Stimulated activated CD8-positive, alpha-beta memory T cell treated with anti-CD3 and anti-CD28 coated beads, Interleukin-12 subunit alpha, Interleukin-12 subunit beta, amount 100 ng/mL, for 4 hours (primary cell): ENCODE data around the gene MRPL14.

Source experiments
- DNase-seq: peaks from one replicate; pipeline ENCODE4 v3.0.0-alpha.2; 2020; ENCODE audit warnings: low read depth

The MRPL14 gene

DNA sequence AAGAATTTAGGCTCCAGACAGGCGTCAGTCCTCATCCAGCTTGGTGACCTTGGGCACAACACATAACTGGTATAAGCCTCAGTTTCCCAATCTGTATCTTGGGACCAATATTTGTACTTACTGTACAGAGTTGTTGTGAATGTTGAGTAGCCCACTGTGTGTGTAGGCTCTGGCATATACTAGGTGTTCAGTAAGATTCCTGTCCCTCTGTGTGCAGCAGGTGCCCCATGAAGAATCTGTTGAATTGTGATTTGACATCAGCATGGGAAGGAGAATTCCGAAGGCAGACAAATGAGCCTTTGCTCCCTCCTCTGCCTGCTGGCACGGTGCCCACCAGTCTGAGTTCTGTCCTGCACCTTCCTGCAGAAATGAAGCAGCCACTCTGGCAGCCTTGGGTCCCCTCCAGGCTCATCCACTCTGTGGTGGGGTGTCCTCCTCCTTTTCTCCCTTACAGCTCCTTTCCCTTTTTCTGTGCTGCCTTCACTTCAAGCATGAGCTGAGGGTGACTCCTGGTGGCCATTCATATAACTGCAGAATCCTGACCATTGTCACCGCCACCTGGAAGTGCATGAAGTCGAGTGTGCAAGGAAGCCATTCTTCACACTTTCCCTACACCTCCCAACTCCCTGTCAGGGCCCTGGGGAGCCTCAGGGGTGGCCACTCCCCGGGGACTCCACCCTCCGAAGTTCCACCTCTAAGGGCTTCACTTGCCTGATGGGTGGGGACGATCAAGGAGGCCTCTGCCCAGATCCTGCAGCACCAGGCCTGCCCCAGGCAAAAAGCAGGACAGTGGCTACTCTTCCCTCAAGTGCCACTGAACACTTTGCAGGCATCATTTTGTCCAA lies 48.2 kb downstream of the MRPL14 start:
- DNase-seq = peak; percentile 35

GRCh38 chr6:44078219-44078826 lies 48.9 kb downstream of the MRPL14 start:
- no peak for DNase-seq

DNA sequence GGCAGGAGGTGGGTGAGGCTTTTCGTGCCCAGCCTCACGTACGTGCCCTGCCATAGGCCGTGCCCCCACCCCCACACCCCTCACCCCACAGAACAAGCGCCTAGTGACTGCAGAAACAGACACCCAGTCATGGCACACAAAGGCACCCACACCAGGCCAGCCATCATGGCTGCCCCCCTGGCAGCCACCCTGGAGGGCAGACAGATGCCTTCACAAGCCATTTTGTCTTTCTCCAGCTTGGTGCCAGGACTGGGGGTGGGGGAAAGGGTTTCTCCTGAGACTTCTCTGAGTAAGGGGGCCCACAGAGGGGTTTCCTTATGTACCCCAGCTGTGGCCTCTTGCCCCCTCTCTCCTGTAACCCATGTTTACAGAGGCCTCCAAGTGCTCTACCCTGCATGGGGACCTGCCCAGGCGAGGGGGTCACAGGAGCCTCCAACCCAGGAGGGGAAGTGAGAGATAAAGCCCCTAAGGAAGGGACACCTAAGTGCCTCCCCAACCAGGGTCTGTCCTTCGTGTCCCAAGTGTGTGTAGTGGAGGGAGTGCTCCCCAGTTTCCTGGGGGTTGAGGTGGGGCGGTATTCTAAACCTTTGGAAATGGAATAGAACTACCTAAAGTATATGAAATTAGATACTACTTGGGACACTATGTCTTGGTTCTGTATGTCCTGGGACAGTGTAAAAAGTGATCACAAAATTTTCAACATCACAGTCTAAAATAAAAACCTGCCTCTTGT lies 49.9 kb downstream of the MRPL14 start:
- no peak for DNase-seq

DNA sequence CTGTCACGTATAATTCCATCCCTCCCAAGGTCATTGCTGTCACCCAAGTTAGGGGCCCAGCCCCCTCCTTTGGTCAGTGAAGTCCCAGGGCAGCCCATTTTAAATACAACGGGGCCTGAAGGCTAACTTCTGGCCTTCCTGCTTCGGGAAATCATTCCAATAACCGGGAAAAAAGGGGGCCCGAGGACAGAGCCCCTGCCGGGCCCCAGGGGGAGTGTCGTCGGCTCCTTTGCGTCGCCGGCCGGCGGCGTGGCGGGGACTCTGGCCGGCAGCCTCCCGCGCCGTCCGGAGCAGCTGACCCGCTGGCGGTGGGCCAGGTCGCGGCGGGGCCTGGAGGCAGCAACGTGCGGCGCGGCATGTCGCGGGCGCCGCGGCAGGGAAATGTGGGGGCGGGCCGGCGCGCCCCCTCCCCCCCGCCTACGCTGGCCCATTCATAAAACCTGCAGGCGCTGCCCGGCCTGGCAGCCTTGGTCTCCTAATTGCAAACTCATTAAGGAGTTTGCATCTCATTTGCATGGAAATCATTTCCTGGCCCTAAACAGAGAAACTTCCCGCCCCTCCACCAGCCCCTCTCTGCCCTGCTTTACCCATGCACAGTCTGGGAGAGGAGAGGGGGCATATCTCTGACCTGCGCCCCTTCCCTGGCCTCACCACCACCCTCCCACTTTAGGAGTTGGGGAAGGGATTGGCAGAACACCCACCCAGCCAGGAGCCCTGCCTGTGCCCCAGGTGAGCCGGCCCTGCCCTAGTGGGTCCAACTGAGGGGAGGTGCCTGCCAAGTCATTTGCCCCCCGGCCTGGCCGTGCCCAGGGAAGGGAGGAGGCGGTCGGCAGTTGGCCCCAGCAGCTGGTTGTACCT lies 50.7 kb downstream of the MRPL14 start:
- DNase-seq = no peak

DNA sequence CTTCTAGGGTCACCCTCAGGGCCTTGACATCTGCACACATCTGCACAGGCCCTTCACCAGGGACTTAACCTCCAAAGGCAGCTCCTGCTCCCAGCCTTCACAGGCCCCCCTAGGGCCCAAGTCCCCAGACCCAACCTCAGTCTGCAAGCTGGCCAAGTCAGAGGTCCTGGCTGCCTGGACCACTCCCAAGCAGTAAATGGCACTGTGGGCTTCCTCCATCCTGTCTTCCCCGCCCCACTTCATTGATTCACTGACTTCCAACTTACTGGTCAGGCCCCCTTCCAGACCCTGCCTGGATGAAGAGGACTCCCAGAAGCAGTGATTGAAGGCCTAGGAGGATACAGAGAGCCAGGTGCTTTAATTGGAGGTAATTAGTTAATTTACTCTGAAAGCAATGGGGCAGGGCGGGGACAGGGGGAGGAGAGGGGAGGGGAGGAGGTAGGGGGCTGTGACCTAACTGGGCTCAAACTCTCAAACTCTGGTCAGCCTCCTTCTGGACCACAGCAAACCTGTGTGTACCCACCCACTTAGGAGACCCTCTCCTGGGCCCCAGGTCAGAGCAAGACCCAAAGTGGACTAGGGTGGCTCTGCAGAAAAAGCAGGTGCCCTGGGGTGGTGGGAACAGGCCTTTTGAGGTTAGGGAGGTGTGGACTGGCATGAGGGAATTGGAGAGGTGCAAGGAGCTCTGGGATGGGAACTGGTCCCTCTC lies 51.5 kb downstream of the MRPL14 start:
- DNase-seq = no peak

DNA sequence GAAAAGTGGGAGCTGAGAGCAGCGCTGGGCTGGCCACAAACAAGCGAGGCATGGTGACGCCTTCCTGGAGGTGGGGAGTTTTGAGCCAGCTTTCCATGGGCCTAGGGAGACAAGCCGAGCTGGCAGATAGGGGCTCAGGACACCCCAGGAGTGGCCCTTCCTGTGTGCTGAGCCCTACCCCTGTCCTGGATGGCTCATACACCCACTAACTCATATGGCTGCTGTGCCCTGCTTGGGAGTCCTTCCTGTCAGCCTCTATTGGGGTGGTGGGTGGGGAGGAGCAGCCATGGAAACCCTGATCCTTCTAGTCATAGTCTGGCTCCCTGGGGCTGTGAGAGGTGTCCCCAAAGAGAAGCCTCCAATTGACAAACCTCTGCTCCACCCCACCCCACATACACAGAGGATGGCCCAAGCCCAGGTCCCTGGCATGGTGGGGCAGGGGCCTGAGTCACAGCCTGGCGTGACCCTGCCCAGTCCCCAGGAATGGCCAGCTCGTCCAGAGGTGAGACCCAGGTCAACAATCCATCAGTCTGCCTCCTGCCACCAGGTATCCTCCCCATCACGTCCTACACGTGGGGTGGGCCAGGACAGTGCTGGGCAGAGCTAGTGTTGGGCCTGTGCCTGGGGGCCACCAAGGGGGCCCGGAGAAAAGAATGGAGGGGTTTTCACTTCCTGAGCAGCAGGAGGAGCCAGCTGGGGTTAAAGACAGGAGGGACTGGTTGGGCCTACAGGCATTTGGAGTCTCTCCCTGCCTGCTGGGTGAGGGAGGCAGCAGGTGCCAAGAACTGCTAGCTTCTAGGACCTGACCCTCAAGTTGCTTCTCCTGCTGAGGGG lies 52.2 kb downstream of the MRPL14 start:
- DNase-seq = no peak

DNA sequence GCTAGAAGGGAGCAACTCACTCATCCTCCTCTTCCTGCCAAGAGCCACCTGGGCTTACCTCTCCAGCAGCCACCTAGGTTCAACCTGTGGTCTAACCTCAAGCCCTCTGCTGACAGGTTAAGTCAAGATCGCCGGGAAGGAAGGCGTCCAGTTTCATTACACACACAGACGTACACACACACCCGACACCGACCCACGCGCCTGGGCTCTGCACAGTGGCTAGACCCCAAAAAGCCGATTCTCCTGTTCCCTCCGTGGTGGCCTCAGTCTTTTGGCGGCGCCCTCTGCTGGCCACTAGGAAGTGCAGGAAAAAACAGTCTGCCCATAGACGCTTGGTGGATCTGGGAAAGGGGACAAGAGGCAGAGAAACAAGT lies 52.8 kb downstream of the MRPL14 start:
- DNase-seq = peak; percentile 48

DNA sequence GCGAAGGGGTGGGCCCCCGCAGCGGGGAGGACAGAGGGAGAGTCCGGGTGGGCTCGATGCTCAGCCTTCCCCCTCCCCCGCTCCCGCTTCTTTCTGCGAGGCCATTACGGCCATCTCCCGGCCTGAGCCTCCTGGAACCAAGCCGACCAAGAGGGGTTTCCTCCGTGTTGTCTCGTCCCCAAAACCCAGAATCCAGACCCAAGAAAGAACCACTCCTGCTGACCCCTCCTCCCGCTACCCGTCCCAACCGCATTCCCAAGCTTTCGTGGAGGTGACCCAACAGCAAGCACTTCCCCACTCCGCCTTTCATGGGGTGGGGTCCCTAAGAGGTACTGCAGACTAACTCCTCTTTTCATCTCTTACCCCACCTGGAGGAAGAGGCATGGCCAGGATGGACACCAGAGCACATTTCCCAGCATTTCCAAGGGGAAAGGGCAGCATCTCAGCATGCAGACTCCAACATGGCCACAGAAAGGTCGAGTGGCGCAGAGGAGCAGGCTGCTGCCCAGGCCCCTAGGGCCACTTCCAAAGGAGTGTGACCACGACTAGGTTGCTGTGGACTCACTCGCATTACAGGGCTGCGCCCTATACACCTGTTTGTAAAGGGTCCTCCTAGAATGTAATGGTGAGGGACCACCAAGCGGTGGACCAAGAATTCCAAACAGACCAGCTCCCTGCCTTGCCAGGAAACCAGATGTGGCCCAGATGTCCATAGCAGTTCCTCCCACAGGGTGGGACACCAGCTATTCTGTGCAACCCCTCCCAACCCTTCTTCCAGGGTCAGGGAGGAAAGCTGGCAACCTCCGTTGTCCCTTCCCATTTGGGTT lies 53.4 kb downstream of the MRPL14 start:
- no peak for DNase-seq

DNA sequence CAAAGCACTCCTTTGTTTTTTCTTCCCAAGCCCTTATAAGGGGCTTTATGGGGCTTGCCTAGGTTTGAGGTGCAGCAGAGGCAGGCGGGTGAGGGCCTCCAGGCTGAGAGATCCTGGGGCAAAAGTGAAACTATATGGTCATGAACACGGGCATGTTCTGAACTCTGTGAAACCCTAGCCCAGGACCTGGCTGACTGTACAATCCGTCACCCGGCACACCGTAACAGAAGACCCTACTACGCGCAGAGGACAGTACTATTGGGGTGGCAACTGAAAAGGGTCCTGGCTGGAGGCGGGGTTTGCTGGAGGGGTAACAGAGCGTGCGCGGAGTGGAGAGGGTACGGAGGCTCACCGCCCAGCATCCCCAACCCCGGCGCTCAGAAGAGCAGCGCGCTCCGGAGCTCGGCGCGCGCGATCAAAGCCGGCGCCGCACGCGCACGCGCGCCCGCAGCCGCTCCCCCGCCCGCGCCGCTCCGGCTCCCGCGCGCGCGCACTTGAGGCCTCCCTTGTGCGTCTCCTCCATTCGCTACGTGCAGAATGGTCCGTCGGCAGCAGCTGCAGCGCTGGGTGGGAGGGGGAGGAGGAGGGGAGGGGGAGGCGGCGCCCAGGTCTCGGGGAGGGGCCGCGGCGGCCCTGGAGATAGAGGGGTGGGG lies 54.2 kb downstream of the MRPL14 start:
- peak; percentile 50 for DNase-seq

DNA sequence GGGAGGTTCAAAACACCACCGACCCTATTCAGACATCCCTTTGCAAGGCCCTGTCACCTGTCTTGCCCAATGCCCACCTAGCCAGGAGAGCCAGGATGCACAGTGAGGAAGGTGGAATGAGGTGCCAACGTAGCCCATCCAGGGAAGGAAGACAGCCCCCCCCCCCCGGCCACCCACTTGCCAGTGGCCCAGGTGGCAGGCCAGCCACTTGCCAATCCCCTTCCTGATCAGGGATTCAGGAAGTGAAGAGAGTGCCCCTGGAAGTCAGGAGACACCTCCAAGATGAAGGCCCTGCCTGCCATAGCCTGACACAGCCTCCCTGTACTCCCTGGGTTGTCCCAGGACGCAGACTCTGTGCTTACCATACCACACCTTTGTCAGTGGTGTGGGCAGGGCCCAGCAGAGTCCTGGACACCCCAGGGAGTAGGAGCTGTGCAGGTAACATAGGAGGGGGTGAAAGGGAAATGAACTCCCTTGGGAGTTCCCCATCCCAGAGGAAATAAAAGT lies 54.7 kb downstream of the MRPL14 start:
- DNase-seq = no peak

DNA sequence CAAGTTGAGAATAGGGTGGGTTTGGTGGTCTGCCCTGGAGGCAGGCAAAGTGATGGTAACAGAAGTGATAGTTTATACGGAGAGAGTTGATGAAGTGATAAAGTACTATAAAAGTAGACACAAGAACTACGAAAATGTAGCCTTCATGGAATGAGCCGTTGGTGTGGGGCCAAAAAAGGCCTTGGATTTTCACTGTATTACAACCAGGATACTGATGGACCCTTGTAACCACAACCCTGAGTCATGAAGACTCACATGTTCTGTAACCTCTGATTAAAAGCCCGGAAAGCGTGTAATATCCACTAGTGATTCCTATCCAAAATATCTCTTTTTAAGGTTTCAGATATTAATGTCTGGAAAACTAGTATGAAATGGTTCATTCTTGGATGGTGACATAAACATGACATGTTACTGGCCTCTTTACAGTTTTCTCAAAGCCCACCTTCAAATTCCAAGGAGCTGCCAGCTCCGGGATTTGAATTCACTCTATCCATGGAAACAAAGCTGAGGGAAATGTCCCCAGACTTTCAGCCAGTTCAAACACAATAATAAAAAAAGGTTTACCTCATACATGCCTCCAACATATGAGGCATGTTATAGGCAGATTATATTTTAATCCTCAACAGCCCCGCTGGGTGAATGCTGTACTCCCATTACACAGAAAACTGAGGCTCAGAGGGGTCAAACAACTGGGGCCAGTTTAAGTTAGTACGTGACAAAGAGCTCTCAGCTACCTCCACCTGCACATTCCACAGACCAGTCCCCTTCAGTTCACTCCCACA lies 55.4 kb downstream of the MRPL14 start:
- no peak for DNase-seq

DNA sequence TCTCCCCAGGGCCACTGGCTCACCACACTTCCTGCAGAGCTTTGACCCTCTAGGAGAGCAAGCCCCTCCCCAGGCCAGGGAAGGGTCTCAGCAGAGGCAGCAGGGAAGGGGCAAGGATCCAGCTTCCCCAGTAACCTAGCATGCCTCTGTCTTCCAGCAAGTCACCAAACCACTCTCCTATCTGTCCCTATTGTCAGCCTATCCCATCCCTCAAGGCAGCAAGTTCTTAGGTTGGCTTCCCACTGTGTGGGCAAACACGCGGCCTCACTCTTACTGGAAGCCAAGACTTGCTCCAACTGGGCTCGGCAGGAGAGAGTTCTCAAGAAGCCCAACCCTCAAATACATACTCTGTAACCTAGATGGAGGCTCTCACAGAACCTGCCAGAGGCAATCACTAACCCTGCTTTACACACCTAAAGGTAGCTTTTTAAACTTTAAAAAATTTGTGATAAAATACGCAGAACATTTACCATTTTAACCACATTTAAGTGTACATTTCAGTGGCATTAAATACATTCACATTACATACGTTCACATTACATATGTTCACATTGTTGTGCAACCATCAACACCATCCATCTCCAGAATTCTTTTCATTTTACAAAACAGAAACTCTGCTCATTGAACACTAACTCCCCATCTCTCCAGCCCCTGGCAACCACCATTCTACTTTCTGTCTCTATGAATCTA lies 58.5 kb downstream of the MRPL14 start:
- DNase-seq = no peak

DNA sequence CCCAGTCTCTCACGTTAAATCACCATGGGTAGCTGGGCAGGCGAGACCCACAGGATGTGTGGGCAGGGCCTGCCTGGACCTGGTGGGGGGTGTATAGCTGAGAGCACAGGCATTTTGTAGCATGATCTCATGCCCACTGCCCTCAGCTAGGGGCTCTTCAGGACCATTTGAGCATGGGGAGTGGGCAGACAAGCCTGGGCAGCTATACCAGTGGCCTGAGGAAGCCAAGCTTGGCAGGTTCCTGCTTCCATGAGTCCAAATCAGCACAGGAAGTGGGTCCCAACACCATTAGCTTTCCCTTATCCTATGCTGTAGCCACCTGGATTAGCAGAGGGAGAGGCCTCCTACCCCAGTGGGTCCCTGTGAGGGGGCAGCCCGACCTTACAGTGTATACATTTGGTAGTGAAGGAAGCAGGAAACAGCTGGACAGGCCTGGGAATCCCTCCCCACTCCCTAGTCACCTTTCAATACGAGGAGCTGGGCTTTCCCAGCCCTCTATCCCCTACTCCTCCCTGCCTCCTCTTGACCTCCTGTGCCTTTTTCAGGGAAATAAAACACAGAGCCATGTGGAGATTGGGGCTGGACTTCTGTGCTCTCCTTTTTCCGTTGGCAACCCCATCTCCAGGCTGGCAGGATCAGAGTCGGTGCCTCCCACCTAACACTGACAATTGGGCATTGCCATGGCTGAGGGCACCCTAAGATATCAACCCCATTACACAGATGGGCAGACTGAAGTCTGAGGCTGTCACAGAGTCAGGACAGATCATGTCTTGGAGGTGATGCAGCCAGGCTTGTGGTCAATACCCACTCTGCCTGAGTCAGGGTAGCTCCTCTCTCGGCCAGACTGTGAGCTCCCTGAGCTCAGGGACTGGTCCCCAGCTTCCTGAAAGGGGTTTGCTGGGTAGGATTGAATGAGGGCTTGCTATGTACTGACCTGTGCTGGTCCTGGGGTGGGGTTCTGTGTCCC lies 59.8 kb downstream of the MRPL14 start:
- no peak for DNase-seq

DNA sequence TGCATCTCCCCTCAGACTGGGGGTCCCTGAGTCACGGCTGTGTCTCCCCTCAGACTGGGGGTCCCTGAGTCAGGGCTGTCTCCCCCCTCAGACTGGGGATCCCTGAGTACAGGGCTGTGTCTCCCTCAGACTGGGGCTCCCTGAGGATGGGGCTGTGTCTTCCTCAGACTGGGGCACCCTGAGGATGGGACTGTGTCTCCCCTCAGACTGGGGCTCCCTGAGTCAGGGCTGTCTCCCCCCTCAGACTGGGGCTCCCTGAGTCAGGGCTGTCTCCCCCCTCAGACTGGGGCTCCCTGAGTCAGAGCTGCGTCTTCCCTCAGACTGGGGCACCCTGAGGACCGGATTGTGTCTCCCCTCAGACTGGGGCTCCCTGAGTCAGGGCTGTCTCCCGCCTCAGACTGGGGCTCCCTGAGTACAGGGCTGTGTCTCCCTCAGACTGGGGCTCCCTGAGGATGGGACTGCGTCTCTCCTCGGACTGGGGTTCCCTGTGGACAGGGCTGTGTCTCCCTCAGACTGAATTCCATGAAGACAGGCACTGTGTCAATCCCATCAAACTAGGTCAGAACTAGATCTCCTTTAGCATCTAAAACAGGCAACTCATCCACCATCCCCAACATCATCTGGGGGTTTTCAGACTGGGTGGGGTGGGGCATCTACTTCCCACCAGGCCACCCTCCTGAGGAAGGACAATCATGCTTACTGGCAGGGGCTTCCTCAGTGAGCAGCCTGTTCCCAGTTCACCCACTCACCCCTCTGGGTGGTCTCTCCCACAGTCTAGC lies 60.7 kb downstream of the MRPL14 start:
- DNase-seq = no peak

GRCh38 chr6:44065443-44066140 lies 61.7 kb downstream of the MRPL14 start:
- no peak for DNase-seq
